ENCODE data around the gene RFX5.
"Not testable (repeated sequence)": the region's sequence is repeated elsewhere in the genome, so short reads cannot be mapped to it uniquely, and the experiment has no call there.

RFX5 gene

DNA sequence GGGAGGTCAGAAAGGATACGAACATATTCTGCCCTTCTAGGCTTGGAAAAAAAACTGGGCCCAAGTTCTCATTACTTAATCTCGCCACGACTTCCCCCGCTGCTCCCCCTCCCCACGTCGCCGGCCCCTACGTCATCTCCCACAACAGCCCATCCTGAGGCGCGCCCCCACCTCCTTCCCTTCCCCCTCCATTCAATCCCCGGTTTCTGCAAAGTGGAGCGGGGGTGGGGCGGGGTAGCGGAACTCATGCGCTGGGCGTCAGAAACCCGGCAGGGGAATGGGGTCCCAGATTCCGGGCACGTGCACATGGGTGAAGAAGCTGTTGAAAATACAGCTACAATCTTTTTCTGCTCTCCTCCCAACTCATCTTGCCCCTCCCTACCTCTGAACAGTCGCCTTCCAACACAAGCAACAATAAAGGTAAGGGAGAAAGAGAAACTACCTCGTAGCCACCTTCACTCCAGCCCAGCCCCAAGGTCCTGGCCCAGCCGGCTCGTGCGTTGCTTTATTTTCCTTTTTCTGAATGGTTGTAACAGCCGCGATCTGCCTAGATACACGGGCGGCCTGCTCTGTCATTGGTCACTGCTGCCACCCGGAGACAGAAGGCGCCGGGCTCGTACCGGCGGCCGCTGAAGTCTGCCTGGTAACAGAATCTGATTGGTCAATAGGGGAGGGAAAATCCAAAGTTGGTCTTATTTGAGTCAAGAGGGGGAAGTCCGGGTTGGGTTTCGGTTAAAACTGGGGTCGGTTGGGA, at the start of gene RFX5:
TSS of gene RFX5 (minus strand) at position 484 of the 754 bp plus-strand sequence. CDS start 932 bp downstream, outside the sequence.
- DNase-seq (ENCODE audit: low spot score) = peak; percentile 94

DNA sequence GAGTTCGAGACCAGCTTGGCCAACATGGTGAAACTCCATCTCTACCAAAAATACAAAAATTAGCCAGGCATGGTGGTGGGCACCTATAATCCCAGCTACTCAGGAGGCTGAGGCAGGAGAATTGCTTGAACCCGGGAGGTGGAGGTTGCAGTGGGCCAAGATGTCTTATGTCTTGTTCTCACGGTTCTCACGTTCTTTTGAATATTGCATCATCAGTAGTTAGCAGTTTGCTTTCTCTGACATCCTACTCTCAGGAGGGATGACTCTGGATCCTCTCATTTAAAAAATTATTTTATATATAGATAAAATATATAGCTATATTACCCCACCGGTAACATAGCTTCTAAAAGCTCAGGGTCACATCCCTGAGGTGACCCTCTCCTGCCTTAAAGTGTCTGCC, 49.2 kb upstream of the RFX5 start:
- DNase-seq (ENCODE audit: low spot score) = not testable (repeated sequence)

DNA sequence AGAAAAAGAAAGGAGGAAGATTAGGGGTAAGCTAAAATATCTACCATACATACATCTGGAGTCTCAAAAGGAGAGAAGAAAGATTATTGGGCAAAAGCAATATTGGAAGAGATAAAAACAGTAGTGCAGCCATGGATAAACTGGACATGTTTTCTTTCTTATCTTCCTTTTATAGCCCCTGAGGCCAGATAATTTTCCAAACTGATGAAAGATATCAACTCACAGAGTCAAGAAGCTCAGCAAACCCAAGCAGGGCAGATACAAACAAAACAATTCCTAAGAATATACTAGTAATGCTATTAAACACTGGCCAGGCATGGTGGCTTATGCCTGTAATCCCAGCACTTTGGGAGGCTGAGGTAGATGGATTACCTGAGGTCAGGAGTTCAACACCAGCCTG, 46.5 kb upstream of the RFX5 start:
- DNase-seq (ENCODE audit: low spot score) = no peak

DNA sequence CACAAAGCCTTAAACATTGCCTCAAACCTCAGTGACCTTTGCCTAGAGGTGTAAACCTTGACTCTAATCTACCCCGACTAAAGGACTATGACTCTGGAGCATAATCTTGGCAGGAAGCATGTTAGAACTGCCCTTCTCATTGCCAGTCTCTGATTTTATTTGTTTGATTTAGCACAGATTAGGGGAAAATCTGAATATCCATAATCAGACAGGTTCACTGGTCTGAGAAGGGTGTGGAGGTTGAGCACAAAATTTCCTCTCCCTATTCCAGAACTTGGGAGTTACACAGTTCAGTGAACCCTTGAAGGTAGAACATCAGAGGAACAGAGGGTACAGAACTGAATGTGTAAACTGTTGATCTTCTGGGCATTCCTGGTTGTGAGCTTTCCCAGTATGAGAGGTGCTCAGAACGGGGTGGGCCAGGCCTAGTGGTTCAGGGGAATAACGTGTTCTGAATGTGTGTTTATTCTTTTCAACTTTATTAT, 44.1 kb upstream of the RFX5 start:
- DNase-seq (ENCODE audit: low spot score) = no peak

DNA sequence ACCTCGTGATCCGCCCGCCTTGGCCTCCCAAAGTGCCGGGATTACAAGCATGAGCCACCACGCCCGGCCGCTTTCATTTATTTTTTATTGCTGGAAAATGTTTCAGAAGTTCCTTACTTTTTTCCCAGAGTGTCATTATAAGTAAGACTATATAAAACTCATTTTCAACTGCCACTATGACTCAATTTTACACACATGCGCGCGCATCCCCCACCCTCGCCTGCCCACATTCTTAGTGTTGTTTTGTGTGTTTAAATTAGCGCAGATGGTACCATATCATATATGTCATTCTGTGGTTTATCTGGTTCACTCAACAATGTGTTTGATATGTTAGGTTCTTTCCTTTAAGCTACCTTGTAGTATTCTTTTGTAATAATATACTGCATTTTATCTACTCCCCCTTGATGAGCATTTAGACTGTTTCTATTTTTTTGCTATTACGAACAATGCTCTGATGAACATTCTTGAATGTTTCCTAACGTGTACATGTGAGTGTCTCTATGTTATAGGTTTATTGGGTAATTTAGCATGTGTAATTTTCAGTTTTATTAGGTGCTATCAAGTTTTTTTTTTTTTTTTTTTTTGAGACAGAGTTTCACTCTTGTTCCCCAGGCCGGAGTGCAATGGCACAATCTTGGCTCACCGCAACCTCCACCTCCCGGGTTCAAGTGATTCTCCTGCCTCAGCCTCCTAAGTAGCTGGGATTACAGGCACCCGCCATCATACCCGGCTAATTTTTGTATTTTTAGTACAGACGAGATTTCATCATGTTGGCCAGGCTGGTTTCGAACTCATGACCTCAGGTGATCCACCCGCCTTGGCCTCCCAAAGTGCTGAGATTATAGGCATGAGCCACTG, 43.4 kb upstream of the RFX5 start:
- not testable (repeated sequence) for DNase-seq (ENCODE audit: low spot score)

DNA sequence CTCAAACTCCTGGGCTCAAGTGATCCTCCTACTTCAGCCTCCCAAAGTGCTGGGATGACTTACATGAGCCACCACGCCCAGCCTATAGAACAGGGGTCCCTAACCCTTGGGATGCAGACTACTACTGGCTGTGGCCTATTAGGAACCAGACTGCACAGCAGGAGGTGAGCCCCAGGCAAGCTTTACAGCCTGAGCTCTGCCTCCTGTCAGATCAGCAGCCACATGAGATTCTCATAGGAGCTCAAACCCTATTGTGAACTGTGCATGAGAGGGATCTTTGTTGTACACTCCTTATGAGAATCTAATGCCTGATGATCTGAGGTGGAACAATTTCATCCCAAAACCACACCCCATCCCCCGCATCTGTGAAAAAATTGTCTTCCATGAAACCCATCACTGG, 39.0 kb upstream of the RFX5 start:
- no peak for DNase-seq (ENCODE audit: low spot score)

DNA sequence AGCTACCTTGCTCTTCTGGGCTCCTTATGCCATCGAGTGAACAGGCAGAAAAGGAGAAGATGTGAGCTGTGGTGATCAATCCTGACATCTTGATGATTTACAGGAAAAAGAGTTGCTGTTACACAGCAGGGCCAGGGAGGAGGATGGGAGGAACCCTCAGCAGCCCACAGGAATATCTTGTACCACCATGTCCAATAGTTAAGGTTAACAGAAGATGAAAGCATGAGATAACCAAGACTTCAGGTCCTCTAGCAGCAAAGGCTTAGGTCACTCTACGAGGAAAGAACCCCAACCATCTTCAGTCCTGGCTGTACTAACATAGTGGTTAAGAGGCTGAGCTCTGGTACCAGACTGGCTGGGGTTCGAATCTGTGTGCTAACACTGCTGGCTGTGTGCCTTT, 37.5 kb upstream of the RFX5 start:
- no peak for DNase-seq (ENCODE audit: low spot score)

DNA sequence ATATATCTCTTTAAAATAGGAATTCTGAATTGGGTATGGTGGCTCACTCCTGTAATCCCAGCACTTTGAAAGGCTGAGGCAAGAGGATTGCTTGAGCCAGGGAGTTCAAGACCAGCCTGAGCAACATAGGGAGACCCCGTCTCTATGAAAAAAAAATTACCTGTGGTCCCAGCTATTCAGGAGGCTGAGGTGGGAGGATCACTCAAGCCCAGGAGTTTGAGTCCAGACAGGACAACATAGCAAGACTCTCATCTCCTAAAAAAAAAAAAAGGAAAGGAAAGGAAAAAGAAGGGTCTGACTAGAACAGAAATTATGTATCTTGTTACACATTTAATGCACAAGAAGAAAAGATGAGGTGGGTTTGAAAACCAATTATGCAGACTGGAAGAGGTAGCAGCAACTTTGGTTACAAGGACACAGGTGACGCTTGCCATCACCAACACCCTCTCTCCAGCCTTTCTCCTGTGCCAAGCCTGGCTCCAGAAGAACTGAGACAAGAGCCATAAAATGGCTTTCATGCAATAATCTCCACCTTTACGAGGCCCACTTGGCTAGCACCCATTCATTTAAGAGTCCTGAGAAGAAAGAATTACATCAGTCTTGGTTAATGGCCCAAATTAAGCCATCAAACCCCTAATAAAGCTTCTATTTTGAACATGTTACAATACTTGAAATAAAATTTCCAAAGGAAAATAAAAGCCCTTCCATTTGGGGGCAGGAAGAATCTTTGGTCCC, 30.3 kb upstream of the RFX5 start:
- DNase-seq (ENCODE audit: low spot score) = no peak

DNA sequence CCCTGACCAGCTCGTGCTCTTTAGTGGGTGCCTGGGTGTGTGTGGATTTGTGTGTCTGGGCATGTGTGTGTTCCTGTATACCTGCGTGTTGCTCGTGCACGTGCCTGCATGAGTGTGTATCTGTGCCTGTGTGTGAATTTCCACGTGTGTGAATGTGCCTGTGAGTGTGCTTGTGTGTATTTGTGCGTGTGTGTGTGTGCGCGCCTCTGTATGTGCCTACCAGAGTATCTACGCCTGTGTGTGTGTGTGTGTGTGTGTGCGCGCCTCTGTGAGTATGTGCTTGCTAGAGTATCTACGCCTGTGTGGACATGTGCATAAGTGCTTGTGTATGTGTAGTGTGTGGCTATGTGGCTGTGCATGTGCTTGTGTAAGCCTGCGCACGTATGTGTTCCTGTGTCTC, 26.1 kb upstream of the RFX5 start:
- no peak for DNase-seq (ENCODE audit: low spot score)

DNA sequence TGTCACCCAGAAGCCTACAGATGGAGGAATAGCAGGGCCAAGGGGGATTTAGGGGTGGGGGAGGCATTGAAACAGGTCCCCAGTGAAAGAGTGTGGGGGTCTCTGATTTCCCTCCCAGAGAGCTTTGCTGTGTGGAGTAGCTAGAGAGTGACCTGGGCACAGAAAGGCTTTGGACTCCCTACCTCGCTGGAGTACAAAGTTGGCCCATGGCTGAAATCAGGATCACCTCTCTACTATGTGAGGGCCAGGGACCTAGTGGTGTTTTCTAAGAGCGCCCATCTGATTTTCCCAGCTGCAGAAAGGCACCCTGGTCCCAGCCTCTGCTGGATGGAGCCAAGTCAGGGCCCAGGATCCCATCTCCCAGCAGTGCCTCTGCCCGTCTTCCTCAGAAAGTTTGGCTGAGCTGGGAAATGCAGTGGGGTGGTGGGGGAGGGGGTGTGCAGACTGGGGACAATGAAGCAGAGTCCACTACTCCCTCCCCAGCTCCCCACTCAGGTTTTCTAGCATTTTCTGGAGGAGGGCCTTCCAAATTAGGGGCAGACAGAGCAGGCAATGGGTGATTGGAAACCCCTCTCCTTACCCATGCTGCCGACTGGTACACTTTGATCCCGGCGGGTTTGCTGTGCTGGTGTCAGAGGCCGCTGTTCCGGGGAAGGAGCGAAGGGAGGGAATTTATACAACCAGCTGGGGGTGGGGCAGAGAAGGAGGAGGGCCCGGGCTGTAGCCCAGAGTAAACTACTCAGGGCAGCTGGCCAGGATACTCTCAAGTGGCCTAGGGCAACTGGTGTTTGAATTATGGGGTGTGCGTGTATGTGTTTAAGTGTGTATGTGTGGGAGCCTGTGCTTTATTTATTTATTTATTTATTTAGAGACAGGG, 25.2 kb upstream of the RFX5 start, which contains the start of gene SELENBP1:
TSS of gene SELENBP1 (minus strand) at position 648 of the 877 bp plus-strand sequence. CDS start at position 584, 64 bp downstream.
- peak; percentile 76 for DNase-seq (ENCODE audit: low spot score)

DNA sequence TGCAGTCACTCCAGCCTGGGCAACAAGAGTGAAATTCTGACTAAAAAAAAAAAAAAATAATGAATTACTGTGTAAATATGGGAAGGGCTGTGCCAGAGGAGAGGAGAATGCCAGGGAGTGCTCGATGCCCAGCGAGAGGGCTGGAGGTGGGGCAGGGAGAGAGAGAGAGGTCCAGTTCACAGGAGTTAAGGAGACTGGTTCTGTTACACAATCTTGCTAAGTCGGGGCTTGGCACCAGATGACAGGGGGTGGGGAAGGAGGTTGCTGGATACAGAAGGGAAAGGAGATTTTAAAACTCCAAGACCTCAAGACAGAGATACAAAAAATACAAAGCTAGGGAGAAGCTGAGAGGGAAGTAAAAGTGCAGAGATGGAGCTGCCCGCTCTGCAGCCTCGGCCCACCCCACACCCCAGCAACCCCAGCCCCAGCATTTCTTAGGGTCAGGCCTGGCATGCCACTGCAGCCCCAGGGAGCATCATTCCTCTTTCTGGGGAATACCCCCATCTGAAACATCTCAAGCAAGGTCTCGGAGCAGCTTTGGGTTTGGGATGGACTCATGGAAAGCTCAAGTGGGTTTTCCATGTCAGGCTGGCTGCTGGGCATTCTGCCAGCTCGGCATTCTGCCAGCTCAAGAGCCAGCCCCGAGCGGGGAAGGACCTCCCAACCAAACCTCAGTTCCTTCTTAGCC, 24.5 kb upstream of the RFX5 start:
- no peak for DNase-seq (ENCODE audit: low spot score)

DNA sequence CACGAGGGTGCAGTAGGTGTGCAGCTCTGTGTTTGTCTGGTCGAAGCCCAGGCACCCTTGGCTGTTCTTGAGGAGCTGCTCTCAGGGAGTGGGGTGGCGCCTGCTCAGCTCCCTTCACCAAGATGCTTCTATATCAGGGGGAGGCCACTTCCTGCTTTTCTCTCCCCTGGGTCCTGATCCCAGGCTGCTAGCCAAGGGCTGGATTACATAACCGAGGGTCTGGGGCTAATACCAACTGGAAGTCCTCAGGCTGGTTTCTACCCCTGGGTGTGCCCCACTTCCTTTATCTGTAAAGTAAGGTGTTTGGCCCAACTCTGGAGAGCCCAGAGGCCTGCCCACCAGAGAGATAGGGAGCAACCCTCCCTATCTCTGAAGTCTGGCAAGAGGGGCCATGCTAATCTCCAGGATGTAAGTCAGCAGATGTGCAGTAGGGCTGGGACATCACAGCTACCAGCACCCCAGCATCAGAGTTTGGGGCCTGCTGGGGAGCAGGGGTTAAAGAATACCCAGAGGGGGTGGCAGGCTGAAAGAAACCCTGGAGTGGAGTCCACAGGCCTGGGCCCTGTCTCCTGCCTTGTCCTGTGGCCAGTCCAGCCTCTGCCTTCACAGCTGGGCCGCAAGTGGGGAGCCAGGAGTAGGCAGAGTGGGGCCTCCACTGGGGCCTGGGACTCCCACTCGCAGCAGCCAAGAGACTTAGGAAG, 23.3 kb upstream of the RFX5 start:
- DNase-seq (ENCODE audit: low spot score) = no peak

DNA sequence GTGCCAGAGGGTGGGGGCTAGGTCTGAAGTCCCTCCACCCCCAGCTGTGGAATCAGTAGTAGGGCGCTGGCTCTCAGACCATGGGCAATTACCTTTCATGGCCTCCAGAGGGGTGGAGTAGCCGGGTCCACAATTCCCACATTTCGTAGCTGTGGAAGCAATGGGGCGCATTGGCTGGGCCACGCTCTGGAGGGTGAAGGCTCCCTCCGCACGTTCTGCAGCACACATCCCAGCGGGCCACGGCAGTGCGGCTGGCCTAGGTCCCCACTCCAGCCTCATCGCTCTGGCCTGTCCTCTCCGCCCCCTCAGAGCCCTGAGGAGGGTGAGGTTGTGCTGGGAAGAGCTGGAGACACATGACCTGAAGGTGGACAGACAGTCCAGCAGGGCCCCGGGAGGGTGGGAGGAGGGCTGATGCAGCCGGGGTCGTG, 22.6 kb upstream of the RFX5 start:
- no peak for DNase-seq (ENCODE audit: low spot score)

DNA sequence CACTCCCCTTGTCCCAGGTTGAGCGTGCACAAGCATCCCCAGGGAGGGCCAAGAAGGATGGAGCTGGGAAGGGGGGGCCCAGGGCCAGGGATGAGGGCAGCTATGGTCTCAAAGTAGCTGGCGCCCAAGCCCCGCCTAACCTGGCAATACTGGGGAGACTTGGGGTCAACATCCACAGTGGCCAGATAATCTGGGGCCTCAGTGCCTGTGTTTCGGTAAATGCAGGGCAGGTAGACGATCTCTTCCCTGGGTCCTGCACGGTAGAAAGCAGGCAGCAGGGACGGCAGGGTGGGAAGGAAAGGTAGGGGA, 22.2 kb upstream of the RFX5 start:
- no peak for DNase-seq (ENCODE audit: low spot score)

DNA sequence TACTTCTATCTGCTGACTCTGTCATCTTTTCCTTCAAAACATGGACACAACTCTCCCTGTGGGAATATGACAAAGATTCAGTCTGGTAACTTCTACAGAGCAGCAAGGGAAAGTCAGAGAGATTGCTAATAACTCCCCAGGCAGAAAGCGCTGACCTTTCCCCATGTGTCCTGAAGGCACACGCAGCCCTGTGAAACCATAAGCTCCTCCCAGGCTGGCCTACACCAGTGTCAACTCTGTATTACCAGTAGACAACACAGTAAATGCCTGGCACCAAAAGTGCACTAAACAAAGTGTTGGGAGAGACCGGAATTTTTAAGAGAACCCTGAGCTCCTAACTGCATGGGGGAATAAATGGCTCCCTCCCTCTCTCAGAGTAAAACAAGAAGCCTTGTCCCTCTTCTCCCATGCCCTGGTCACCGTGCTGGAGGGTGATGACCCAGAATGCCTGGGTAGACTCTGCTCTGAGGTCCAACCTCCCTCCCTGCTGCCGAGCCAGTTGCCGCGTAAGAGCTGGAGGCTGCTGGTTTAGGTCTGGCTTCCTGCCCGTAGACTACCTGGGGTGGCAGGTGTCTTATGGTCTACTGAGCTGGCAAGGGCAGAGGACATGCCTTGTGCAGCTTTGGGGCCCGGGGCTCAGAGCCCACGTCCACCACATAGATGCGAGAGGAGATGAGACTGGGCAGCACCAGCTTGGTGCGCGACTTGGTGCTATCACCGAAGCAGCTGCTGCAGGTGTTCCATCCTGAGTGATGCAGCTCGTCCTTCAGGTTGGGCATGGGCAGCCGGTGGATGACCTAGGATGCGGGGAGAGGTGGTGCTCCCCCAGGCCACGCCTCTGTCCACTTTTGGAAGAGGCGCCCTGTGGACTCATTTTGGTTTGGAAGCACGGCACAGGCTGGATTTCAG, 21.6 kb upstream of the RFX5 start:
- DNase-seq (ENCODE audit: low spot score) = no peak

DNA sequence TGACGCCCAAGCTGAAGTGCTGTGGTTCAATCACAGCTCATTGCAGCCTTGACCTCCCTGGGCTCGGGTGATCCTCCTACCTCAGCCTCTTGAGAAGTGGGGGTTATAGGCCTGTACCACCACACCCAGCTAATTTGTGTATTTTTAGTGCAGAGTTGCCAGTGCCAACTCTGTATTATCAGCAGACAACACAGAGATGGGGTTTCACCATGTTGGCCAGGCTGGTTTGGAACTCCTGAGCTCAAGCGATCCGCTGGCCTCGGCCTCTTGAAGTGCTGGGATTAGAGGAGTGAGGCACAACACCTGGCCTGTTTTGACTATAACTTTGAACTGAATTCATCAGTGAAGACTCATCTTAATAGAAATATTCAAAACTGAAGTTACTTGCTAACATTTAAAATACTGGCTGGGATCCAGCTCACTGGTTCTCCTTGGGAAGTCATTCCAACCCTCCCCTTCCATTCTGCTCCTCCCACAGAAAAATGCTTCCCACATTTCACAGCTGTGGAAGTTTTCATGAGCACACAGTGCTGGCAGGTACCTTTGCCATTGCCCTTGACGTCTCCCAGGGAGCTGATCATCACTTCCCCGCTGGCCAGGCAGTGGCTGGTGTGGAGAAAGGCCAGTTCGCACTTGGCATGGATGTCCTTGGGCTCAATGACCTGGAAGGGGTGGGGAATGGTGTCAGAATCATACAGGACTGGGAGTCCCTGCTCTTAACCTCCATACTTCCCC, 20.8 kb upstream of the RFX5 start:
- DNase-seq (ENCODE audit: low spot score) = no peak

DNA sequence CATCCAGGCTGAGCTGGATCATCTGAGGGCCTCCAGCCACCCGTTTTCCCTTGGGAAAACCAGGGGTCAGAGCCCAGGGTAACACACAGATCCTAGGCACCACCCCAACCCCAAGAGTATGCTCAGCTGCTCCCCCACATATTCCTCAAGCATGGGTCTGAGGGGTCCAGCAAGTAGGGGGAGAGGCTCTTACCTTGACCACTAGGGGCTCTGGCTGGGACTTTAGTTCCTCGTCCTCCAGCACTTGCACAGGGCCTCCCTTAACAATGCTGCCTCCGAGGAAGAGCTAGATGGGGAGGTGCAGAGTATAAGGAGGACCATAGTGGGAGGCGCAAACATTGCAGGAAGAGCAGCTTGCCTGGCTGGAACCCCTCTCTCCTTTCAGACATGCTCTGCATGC, 17.9 kb upstream of the RFX5 start:
- no peak for DNase-seq (ENCODE audit: low spot score)
